Heart left ventricle (tissue), 13 donors: Measurements from ENCODE around the gene CNST.

Experiments used
- CTCF ChIP-seq, 12 donors: fragments of 200-600 bp; sonication (generic) in 4 of 12; IDR thresholded peaks; one replicate each; pipeline versions ENCODE4 v1.5.0 to v1.8.0; 2018 to 2022; ENCODE audit warnings: antibody characterized with exemption in 12 of 12, mild to moderate bottlenecking in 5 of 12
- POLR2A ChIP-seq, 2 donors: fragments of 450-650 bp; IDR thresholded peaks; one replicate each; pipeline ENCODE4 v1.6.1; 2017; ENCODE audit warnings: antibody characterized with exemption in 2 of 2, mild to moderate bottlenecking in 2 of 2, moderate library complexity in 2 of 2
- donor health status: ischemic (EF 13 %, LVEDD 7.1; RV severe dilation, severe dysfunction).
- donor health status: DM: no; HTN: yes; CAD: no.
- donor health status: DM: no; HTN: no; CAD: no.
- donor health status: ischemic (EF 25% LVEDD 6.9; RV normal size, moderate dysfunction).
- donor health status: ischemic (EF 25% LVEDD 5.7; RV mildly dilated, moderate dysfunction).
- donor health status: ischemic (EF 35%, LVEDD 5.7; RV mildly dilated, moderate dysfunction).
- donor health status: nonischemic (EF 11% LVEDD 7.7; RV severe dilation, severe dysfunction).
- donor health status: DM: yes; HTN: yes; CAD: no.
- donor health status: PGD.
- donor health status: ischemic (EF 29% LVEDD 5.4; RV normal size, mild dysfunction).
- donor health status: nonischemic (EF 23%, LVEDD 6.1; RV moderate dilation, normal function).

- TF ChIP-seq CTCF (IDR thresholded peaks at IDR 0.05) (no peak), POLR2A (IDR thresholded peaks at IDR 0.05) (no peak)
Measured at GRCh38 chr1:246517391-246517790, 48.9 kb upstream of the CNST start.
